Mesothelial cell of epicardium (in vitro differentiated cells): ENCODE data around the gene HSD17B12. TPM values are rescaled to one million over a fixed set of nuclear protein-coding genes. Genes with fewer than 3 reads are reported as not detected.
"Not testable (repeated sequence)": the region's sequence is repeated elsewhere in the genome, so short reads cannot be mapped to it uniquely, and the experiment has no call there.

Source experiments
- DNase-seq, 2 experiments: peaks; one replicate each; pipeline ENCODE4 v3.0.0; 2021; ENCODE audit warnings: low spot score in 2 of 2; ENCODE audit not compliant: unreplicated experiment in 2 of 2
- H3K27ac Mint-ChIP-seq: 2 replicates; pipeline ENCODE4 v1.8.0; 2021; ENCODE audit warnings: mixed read lengths
- H3K27me3 Mint-ChIP-seq: 2 replicates; pipeline ENCODE4 v1.8.0; 2021; ENCODE audit warnings: low read depth, mixed read lengths
- H3K36me3 Mint-ChIP-seq: 2 replicates; pipeline ENCODE4 v1.8.0; 2021; ENCODE audit warnings: mixed read lengths
- H3K4me1 Mint-ChIP-seq: 2 replicates; pipeline ENCODE4 v1.8.0; 2021; ENCODE audit warnings: mixed read lengths
- H3K4me3 Mint-ChIP-seq: 2 replicates; pipeline ENCODE4 v1.8.0; 2021; ENCODE audit warnings: mild to moderate bottlenecking, moderate library complexity, mixed read lengths
- H3K9me3 Mint-ChIP-seq: 2 replicates; pipeline ENCODE4 v1.8.0; 2021; ENCODE audit warnings: mixed read lengths
- total RNA-seq: library from RNA; stranded (reverse); gene quantifications from 3 replicates; pipeline ENCODE4 v1.2.1, GENCODE V29; 2021
- TF ChIP-seq, protein P1 (sequence below): fragments of 200-600 bp; sonication (generic); IDR thresholded peaks from one replicate; pipeline ENCODE4 v1.5.0; 2021; ENCODE audit warnings: antibody characterized with exemption; ENCODE audit not compliant: unreplicated experiment

The HSD17B12 gene
- total RNA-seq, 1 donor from 2014 or later: 99.9 TPM

DNA sequence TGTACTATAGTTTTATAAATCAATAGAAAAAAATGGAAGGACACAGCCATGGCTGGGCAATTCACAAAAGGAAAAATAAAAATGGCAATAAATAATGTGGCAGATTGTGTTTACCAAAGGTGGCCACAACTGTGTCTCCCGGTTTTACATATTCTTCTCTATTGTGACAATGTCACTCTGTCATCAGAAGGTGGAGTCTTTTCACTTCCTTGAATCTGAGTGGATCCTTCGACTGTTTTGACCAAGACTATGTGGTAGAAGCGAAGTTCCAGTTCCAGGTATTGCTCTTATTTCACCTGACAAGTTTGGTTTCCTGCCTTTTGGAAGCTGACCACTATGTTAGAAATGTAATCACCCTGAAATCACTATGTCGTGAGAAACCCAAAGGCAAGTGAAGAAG, 31.0 kb upstream of the HSD17B12 start:
- DNase-seq: no peak
- Mint-ChIP-seq H3K36me3 (peaks cover 16% of the 10 kb centered on the region), H3K4me1 (peaks cover 13% of the 10 kb centered on the region), H3K27me3 (no peaks in the 10 kb centered on the region), H3K27ac (no peak overlapping the region), H3K4me3 (no peak overlapping the region), H3K9me3 (peaks cover 40% of the 10 kb centered on the region)
- TF ChIP-seq, protein P1, sequence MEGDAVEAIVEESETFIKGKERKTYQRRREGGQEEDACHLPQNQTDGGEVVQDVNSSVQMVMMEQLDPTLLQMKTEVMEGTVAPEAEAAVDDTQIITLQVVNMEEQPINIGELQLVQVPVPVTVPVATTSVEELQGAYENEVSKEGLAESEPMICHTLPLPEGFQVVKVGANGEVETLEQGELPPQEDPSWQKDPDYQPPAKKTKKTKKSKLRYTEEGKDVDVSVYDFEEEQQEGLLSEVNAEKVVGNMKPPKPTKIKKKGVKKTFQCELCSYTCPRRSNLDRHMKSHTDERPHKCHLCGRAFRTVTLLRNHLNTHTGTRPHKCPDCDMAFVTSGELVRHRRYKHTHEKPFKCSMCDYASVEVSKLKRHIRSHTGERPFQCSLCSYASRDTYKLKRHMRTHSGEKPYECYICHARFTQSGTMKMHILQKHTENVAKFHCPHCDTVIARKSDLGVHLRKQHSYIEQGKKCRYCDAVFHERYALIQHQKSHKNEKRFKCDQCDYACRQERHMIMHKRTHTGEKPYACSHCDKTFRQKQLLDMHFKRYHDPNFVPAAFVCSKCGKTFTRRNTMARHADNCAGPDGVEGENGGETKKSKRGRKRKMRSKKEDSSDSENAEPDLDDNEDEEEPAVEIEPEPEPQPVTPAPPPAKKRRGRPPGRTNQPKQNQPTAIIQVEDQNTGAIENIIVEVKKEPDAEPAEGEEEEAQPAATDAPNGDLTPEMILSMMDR: no peak

DNA sequence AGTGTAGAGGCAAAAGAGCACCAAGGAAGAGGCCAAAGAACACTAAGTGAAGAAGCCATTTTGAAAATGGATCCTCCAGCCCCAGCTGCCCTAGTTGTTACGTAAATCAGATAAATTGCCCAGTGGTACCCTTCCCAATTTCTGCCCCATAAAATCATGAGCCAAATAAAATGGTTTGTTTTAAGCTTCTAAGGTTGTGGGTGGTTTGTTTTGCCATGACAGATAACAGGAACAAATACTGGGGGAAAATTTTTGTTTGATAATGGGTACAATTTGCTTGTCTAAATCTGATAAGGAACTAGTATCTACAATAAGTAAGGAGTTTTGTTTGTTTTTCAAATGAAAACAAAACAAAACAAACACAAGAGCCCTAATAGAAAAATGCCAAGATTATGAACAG, 30.6 kb upstream of the HSD17B12 start:
- no peak for DNase-seq
- no peak overlapping the region for H3K27ac Mint-ChIP-seq
- TF ChIP-seq, protein P1: no peak
- no peak overlapping the region for H3K4me3 Mint-ChIP-seq
- H3K4me1 Mint-ChIP-seq: peaks cover 9% of the 10 kb centered on the region
- peaks cover 40% of the 10 kb centered on the region for H3K9me3 Mint-ChIP-seq
- peaks cover 3% of the 10 kb centered on the region for H3K27me3 Mint-ChIP-seq
- H3K36me3 Mint-ChIP-seq: peaks cover 16% of the 10 kb centered on the region

DNA sequence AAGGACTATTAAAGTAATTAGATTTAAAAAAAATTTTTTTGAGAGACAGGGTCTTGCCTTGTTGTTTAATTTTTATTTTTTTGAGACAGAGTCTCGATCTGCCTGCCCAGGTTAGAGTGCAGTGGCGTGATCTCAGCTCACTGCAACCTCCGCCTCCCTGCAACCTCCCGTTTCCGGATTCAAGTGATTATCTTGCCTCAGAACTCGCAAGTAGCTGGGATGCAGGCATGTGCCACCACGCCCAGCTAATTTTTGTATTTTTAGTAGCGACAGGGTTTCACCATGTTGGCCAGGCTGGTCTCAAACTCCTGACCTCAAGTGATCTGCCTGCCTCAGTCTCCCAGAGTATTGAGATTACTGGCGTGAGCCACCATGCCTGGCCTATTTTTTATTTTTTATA, 17.5 kb upstream of the HSD17B12 start:
- DNase-seq, H3K27me3 Mint-ChIP-seq, H3K27ac Mint-ChIP-seq, H3K4me3 Mint-ChIP-seq, H3K4me1 Mint-ChIP-seq, H3K36me3 Mint-ChIP-seq: not testable (repeated sequence)
- peaks cover 13% of the 10 kb centered on the region for H3K9me3 Mint-ChIP-seq

DNA sequence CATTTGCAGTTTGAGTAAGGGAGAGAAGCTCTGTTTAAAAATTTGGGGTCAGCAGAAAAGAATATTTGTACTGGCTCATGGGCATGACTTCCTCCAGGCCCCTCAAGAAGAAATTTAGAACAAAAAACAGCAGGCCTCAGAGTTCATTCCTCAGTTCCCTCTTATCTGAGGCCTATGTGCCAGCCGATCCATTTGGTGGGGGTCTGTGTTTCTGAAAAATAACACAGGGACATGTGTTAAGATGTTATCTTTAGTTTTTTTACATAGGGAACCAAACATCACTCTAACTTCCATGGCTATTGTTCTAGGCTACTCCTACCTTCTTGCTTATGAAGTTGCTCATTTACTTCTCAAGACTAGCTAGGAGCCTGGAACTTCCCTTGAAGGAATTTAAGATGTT, 16.2 kb upstream of the HSD17B12 start:
- no peak overlapping the region for H3K4me3 Mint-ChIP-seq

GRCh38 chr11:43671284-43671683, 9.3 kb upstream of the HSD17B12 start:
- not testable (repeated sequence) for DNase-seq, H3K36me3 Mint-ChIP-seq, H3K4me1 Mint-ChIP-seq, H3K4me3 Mint-ChIP-seq, H3K27ac Mint-ChIP-seq, H3K9me3 Mint-ChIP-seq
- peaks cover 12% of the 10 kb centered on the region for H3K27me3 Mint-ChIP-seq

More for the DNA sequence above, 16.2 kb upstream of the HSD17B12 start:
- Mint-ChIP-seq H3K36me3 (peaks cover 3% of the 10 kb centered on the region), H3K27me3 (peaks cover 9% of the 10 kb centered on the region), H3K27ac (no peak overlapping the region), H3K9me3 (peaks cover 11% of the 10 kb centered on the region), H3K4me1 (no peaks in the 10 kb centered on the region)
- TF ChIP-seq, protein P1: no peak
- DNase-seq: no peak

- H3K9me3 Mint-ChIP-seq: no peaks in the 10 kb centered on the region
- DNase-seq: no peak
- H3K4me3 Mint-ChIP-seq: no peak overlapping the region
- TF ChIP-seq, protein P1: no peak
- no peaks in the 10 kb centered on the region for H3K4me1 Mint-ChIP-seq
- H3K27me3 Mint-ChIP-seq: peaks cover under 1% of the 10 kb centered on the region
- H3K27ac Mint-ChIP-seq: no peak overlapping the region
- no peaks in the 10 kb centered on the region for H3K36me3 Mint-ChIP-seq
Observed at GRCh38 chr11:43674560-43674959, 6.0 kb upstream of the HSD17B12 start.

GRCh38 chr11:43676933-43677332, 3.6 kb upstream of the HSD17B12 start:
- Mint-ChIP-seq H3K27me3 (no peaks in the 10 kb centered on the region), H3K4me1 (peaks cover 6% of the 10 kb centered on the region), H3K4me3 (no peak overlapping the region), H3K36me3 (no peaks in the 10 kb centered on the region), H3K27ac (no peak overlapping the region), H3K9me3 (no peaks in the 10 kb centered on the region)
- no peak for DNase-seq
- TF ChIP-seq, protein P1: no peak
